ENCODE data around the gene NGLY1. TPM values are rescaled to one million over a fixed set of nuclear protein-coding genes. Genes with fewer than 3 reads are reported as not detected.

NGLY1 gene
- total RNA-seq, 1 donor from 2014 or later, result 28.0 TPM

- no peak overlapping the region for H3K4me3 Mint-ChIP-seq (ENCODE audit: unreplicated experiment)
- no peaks in the 10 kb centered on the region for H3K27me3 Mint-ChIP-seq (ENCODE audit: unreplicated experiment)
- no peak for TF ChIP-seq CTCF (IDR thresholded peaks at IDR 0.05; ENCODE audit: partially characterized antibody, unreplicated experiment)
- no peak for DNase-seq
- no peak overlapping the region for H3K27ac Mint-ChIP-seq (ENCODE audit: unreplicated experiment)
- no peaks in the 10 kb centered on the region for H3K36me3 Mint-ChIP-seq (ENCODE audit: unreplicated experiment)
- H3K4me1 Mint-ChIP-seq (ENCODE audit: low read depth, unreplicated experiment), result peaks cover 3% of the 10 kb centered on the region
- no peaks in the 10 kb centered on the region for H3K9me3 Mint-ChIP-seq (ENCODE audit: unreplicated experiment)
These were observed 18.5 kb upstream of the NGLY1 start for GRCh38 chr3:25801786-25802185.

GRCh38 chr3:25789596-25790556, 6.6 kb upstream of the NGLY1 start, which contains the start of gene OXSM:
Gene OXSM, plus strand, starts transcription at chr3:25790090. Its CDS starts 931 bp downstream, at chr3:25791021.
- no peak for TF ChIP-seq CTCF (IDR thresholded peaks at IDR 0.05; ENCODE audit: partially characterized antibody, unreplicated experiment)
- Mint-ChIP-seq H3K27me3 (ENCODE audit: unreplicated experiment) (peaks cover 2% of the 10 kb centered on the region), H3K36me3 (ENCODE audit: unreplicated experiment) (no peaks in the 10 kb centered on the region), H3K4me3 (ENCODE audit: unreplicated experiment) (peak within 1 kb of the TSS; percentile 97), H3K9me3 (ENCODE audit: unreplicated experiment) (no peaks in the 10 kb centered on the region), H3K4me1 (ENCODE audit: low read depth, unreplicated experiment) (peaks cover 9% of the 10 kb centered on the region), H3K27ac (ENCODE audit: unreplicated experiment) (peak within 1 kb of the TSS; percentile 43)
- DNase-seq, result peak; percentile 78

GRCh38 chr3:25789209-25789595, 6.0 kb upstream of the NGLY1 start:
- H3K27ac Mint-ChIP-seq (ENCODE audit: unreplicated experiment), result peak overlapping the region; percentile 43
- H3K27me3 Mint-ChIP-seq (ENCODE audit: unreplicated experiment), result peaks cover 2% of the 10 kb centered on the region
- H3K4me1 Mint-ChIP-seq (ENCODE audit: low read depth, unreplicated experiment), result peaks cover 7% of the 10 kb centered on the region
- peak overlapping the region; percentile 97 for H3K4me3 Mint-ChIP-seq (ENCODE audit: unreplicated experiment)
- H3K9me3 Mint-ChIP-seq (ENCODE audit: unreplicated experiment), result no peaks in the 10 kb centered on the region
- no peak for TF ChIP-seq CTCF (IDR thresholded peaks at IDR 0.05; ENCODE audit: partially characterized antibody, unreplicated experiment)
- H3K36me3 Mint-ChIP-seq (ENCODE audit: unreplicated experiment), result no peaks in the 10 kb centered on the region
- no peak for DNase-seq

- Mint-ChIP-seq H3K9me3 (ENCODE audit: unreplicated experiment) (no peaks in the 10 kb centered on the region), H3K36me3 (ENCODE audit: unreplicated experiment) (no peaks in the 10 kb centered on the region), H3K4me3 (ENCODE audit: unreplicated experiment) (no peak overlapping the region), H3K27ac (ENCODE audit: unreplicated experiment) (peak overlapping the region; percentile 45), H3K4me1 (ENCODE audit: low read depth, unreplicated experiment) (peaks cover 7% of the 10 kb centered on the region), H3K27me3 (ENCODE audit: unreplicated experiment) (peaks cover 2% of the 10 kb centered on the region)
- TF ChIP-seq CTCF (IDR thresholded peaks at IDR 0.05; ENCODE audit: partially characterized antibody, unreplicated experiment), result no peak
- no peak for DNase-seq
These were observed 4.4 kb upstream of the NGLY1 start for GRCh38 chr3:25787689-25788088.

GRCh38 chr3:25785826-25786225, 2.6 kb upstream of the NGLY1 start:
- Mint-ChIP-seq H3K4me1 (ENCODE audit: low read depth, unreplicated experiment) (peaks cover 14% of the 10 kb centered on the region), H3K36me3 (ENCODE audit: unreplicated experiment) (no peaks in the 10 kb centered on the region), H3K27ac (ENCODE audit: unreplicated experiment) (no peak overlapping the region), H3K9me3 (ENCODE audit: unreplicated experiment) (no peaks in the 10 kb centered on the region), H3K27me3 (ENCODE audit: unreplicated experiment) (peaks cover 7% of the 10 kb centered on the region), H3K4me3 (ENCODE audit: unreplicated experiment) (no peak overlapping the region)
- DNase-seq, result no peak
- TF ChIP-seq CTCF (IDR thresholded peaks at IDR 0.05; ENCODE audit: partially characterized antibody, unreplicated experiment), result no peak
